Panc1 (cell line): Measurements from ENCODE around the gene STARD9. TPM values are rescaled to one million over a fixed set of nuclear protein-coding genes. Genes with fewer than 3 reads are reported as not detected.

Source experiments
- ATAC-seq: fragments of 200-7000 bp; cut with Tn5 transposase; 2 replicates; pipeline ENCODE4 v1.9.1; 2020; ENCODE audit warnings: mild to moderate bottlenecking, moderate library complexity
- BruUV-seq: library from RNA; stranded (reverse); fragments of 400-500 nt; replicated peaks from 2 replicates; lab custom pipeline; 2021; lab: Mats Ljungman, UMichigan
- CTCF ChIA-PET: fragments of 300-600 bp; sonication (Branson Sonifier 250); formaldehyde crosslinking; loops from one replicate; lab custom pipeline; 2022; ENCODE audit warnings: antibody characterized with exemption; lab: Charles Lee
- POLR2A ChIA-PET: fragments of 300-600 bp; sonication (Branson Sonifier 250); formaldehyde crosslinking; loops from one replicate; lab custom pipeline; 2022; ENCODE audit warnings: antibody characterized with exemption; lab: Charles Lee
- DNase-seq: peaks from one replicate; pipeline ENCODE4 v3.0.0-alpha.2; 2010; ENCODE audit warnings: low read depth, low spot score
- H3K27ac ChIP-seq: 2 replicates; pipeline ENCODE4 v1.5.1; 2011; ENCODE audit warnings: mild to moderate bottlenecking, low read length, inconsistent platforms
- H3K27me3 ChIP-seq: fragments of 200-500 bp; sonication (Bioruptor generic); 2 replicates; pipeline ENCODE4 v1.6.0; 2014; ENCODE audit warnings: low read length, inconsistent platforms; ENCODE audit not compliant: control insufficient read depth, insufficient read depth
- H3K36me3 ChIP-seq: fragments of 200-500 bp; sonication (Bioruptor generic); 2 replicates; pipeline ENCODE4 v1.5.1; 2014; ENCODE audit warnings: inconsistent platforms, mild to moderate bottlenecking, low read length, moderate library complexity; ENCODE audit not compliant: control insufficient read depth, insufficient read depth
- H3K4me1 ChIP-seq: 2 replicates; pipeline ENCODE4 v1.5.1; 2011; ENCODE audit warnings: inconsistent platforms, mild to moderate bottlenecking, low read length, moderate library complexity; ENCODE audit not compliant: control insufficient read depth, insufficient read depth
- H3K4me3 ChIP-seq, 2 experiments: 2 replicates each; pipeline ENCODE4 v1.5.1; 2011 to 2012; ENCODE audit warnings: low read depth in 2 of 2, low read length in 2 of 2, mild to moderate bottlenecking in 2 of 2, inconsistent platforms in 1 of 2, moderate library complexity in 1 of 2
- H3K9me3 ChIP-seq: fragments of 200-500 bp; sonication (Bioruptor generic); 2 replicates; pipeline ENCODE4 v1.5.1; 2014; ENCODE audit warnings: low read depth, mild to moderate bottlenecking, inconsistent platforms, low read length, moderate library complexity; ENCODE audit not compliant: control insufficient read depth, insufficient read depth
- CTCF ChIP-seq: fragments of 450-650 bp; IDR thresholded peaks from 2 replicates; pipeline ENCODE4 v1.5.1; 2017; ENCODE audit warnings: mild to moderate bottlenecking
- POLR2AphosphoS5 ChIP-seq: IDR thresholded peaks from 2 replicates; pipeline ENCODE4 v1.6.1; 2012; ENCODE audit warnings: mild to moderate bottlenecking, low read depth, low read length, moderate library complexity
- REST ChIP-seq, 2 experiments: IDR thresholded peaks; 2 replicates each; pipeline ENCODE4 v1.6.1; 2011 to 2012; ENCODE audit warnings: low read depth in 2 of 2, control low read depth in 1 of 2, low read length in 1 of 2, mild to moderate bottlenecking in 1 of 2, moderate library complexity in 1 of 2; ENCODE audit not compliant: insufficient read depth in 1 of 2
- SIN3A ChIP-seq: IDR thresholded peaks from 2 replicates; pipeline ENCODE4 v1.6.1; 2012; ENCODE audit warnings: low read depth, mild to moderate bottlenecking, low read length, moderate library complexity, borderline replicate concordance; ENCODE audit not compliant: insufficient read depth
- TCF7L2 ChIP-seq: IDR thresholded peaks from 2 replicates; pipeline ENCODE4 v1.6.1; 2011; ENCODE audit warnings: mild to moderate bottlenecking, low read depth, low read length, inconsistent platforms
- in situ Hi-C: cut with HindIII; loops from 2 replicates; pipeline ENCODE4 v1.10.0; 2016; ENCODE audit warnings: low sequenced_read_pairs, low pct_unique_long_range_greater_than_20kb
- intact Hi-C: fragments of 100-400 bp; cut with micrococcal nuclease; formaldehyde crosslinking; loops from one replicate; pipeline ENCODE4 v1.10.0; 2022; ENCODE audit not compliant: unreplicated experiment
- total RNA-seq: library from RNA; stranded (reverse); gene quantifications from one replicate; pipeline ENCODE4 v1.2.1, GENCODE V29; 2021; ENCODE audit not compliant: unreplicated experiment

Gene STARD9
- total RNA-seq, 1 experiment from 2014 or later: 13.4 TPM

- TF ChIP-seq POLR2AphosphoS5: no peak
- TF ChIP-seq CTCF: no peak
- no peak for TF ChIP-seq SIN3A
- TF ChIP-seq REST (IDR thresholded peaks at IDR 0.05; ENCODE audit: insufficient read depth in 1 of 2, low read depth in 2 of 2, low read length in 1 of 2): no peak
- no peak for TF ChIP-seq TCF7L2
- Histone ChIP-seq H3K27me3 (no peaks in the 10 kb centered on the region), H3K27ac (no peak overlapping the region), H3K36me3 (no peaks in the 10 kb centered on the region), H3K4me3 (no peak overlapping the region), H3K9me3 (no peaks in the 10 kb centered on the region), H3K4me1 (no peaks in the 10 kb centered on the region)
- CTCF ChIA-PET: no interaction called here
- intact Hi-C loops: no loop called here
- DNase-seq (no peak), ATAC-seq (no peak)
- no TSS peak for BruUV-seq
- POLR2A ChIA-PET: no interaction called here
- in situ Hi-C loops: no loop called here
Measured at GRCh38 chr15:42687740-42688139, 112.3 kb downstream of the STARD9 start.

GRCh38 chr15:42688301-42688700, 112.9 kb downstream of the STARD9 start:
- H3K4me3 ChIP-seq: no peak overlapping the region
- ChIA-PET CTCF (no interaction called here), POLR2A (interaction anchor here (0.5 kb wide), 1 partner anchor 187 kb away, joined by 3 read pairs; no protein-coding TSS in a partner anchor)
- H3K36me3 ChIP-seq: no peaks in the 10 kb centered on the region
- DNase-seq: no peak
- intact Hi-C loops (no loop called here), in situ Hi-C loops (no loop called here)
- no TSS peak for BruUV-seq
- no peak for TF ChIP-seq REST (IDR thresholded peaks at IDR 0.05; ENCODE audit: insufficient read depth in 1 of 2, low read depth in 2 of 2, low read length in 1 of 2)
- no peak for TF ChIP-seq TCF7L2
- TF ChIP-seq SIN3A: no peak
- TF ChIP-seq CTCF: no peak
- no peak for TF ChIP-seq POLR2AphosphoS5
- no peaks in the 10 kb centered on the region for H3K4me1 ChIP-seq
- H3K9me3 ChIP-seq: no peaks in the 10 kb centered on the region
- no peak overlapping the region for H3K27ac ChIP-seq
- H3K27me3 ChIP-seq: no peaks in the 10 kb centered on the region
- no peak for ATAC-seq
